ENCODE measurements around the gene DUS3L.
A peak's percentile ranks its signal among the peaks of the same experiment; 100 is the strongest.

The DUS3L gene

GRCh38 chr19:5790559-5791520 lies at the start of gene DUS3L:
Gene DUS3L (minus strand): TSS chr19:5791163. CDS start chr19:5791141, 22 bp downstream.
- peak; percentile 88 for DNase-seq (ENCODE audit: low read depth, low spot score)

GRCh38 chr19:5839065-5840017 lies 48.4 kb upstream of the DUS3L start, which contains the start of gene FUT6:
Gene FUT6 (minus strand): TSS chr19:5839702. CDS start chr19:5832567, 7,135 bp downstream.
- DNase-seq (ENCODE audit: low read depth, low spot score): no peak

- no peak for DNase-seq (ENCODE audit: low read depth, low spot score)
Measured at GRCh38 chr19:5838353-5839064, 47.5 kb upstream of the DUS3L start.

- DNase-seq (ENCODE audit: low read depth, low spot score): no peak
Measured at GRCh38 chr19:5837761-5838352, 46.9 kb upstream of the DUS3L start.

GRCh38 chr19:5832527-5833216 lies 41.7 kb upstream of the DUS3L start:
- DNase-seq (ENCODE audit: low read depth, low spot score): no peak

GRCh38 chr19:5832061-5832460 lies 41.1 kb upstream of the DUS3L start:
- DNase-seq (ENCODE audit: low read depth, low spot score): no peak

GRCh38 chr19:5831159-5831558 lies 40.2 kb upstream of the DUS3L start:
- no peak for DNase-seq (ENCODE audit: low read depth, low spot score)

- no peak for DNase-seq (ENCODE audit: low read depth, low spot score)
Measured at GRCh38 chr19:5829567-5830310, 38.8 kb upstream of the DUS3L start.

- no peak for DNase-seq (ENCODE audit: low read depth, low spot score)
Measured at GRCh38 chr19:5828661-5829566, 38.0 kb upstream of the DUS3L start.

- DNase-seq (ENCODE audit: low read depth, low spot score): peak; percentile 86
Measured at GRCh38 chr19:5827891-5828660, 37.1 kb upstream of the DUS3L start.

GRCh38 chr19:5827342-5827890 lies 36.5 kb upstream of the DUS3L start:
- DNase-seq (ENCODE audit: low read depth, low spot score): no peak

- no peak for DNase-seq (ENCODE audit: low read depth, low spot score)
Measured at GRCh38 chr19:5826531-5827341, 35.8 kb upstream of the DUS3L start.

- no peak for DNase-seq (ENCODE audit: low read depth, low spot score)
Measured at GRCh38 chr19:5825178-5825577, 34.2 kb upstream of the DUS3L start.

GRCh38 chr19:5824751-5825150 lies 33.8 kb upstream of the DUS3L start:
- DNase-seq (ENCODE audit: low read depth, low spot score): no peak

GRCh38 chr19:5823579-5824281 lies 32.8 kb upstream of the DUS3L start:
- DNase-seq (ENCODE audit: low read depth, low spot score): no peak
